CD4-positive, alpha-beta T cell (primary cell): ENCODE measurements around the gene RNASET2. TPM values are rescaled to one million over a fixed set of nuclear protein-coding genes. Genes with fewer than 3 reads are reported as not detected.

Experiments used
- ATAC-seq: fragments of 200-7000 bp; cut with Tn5 transposase; one replicate; pipeline ENCODE4 v1.10.0; 2022; ENCODE audit warnings: mild to moderate bottlenecking; ENCODE audit not compliant: poor library complexity
- CTCF ChIA-PET: fragments of 350-600 bp; sonication (Branson Sonifier 250); formaldehyde crosslinking; loops from one replicate; lab custom pipeline; 2021; ENCODE audit warnings: antibody characterized with exemption, inconsistent platforms; lab: Charles Lee
- POLR2A ChIA-PET: fragments of 350-600 bp; sonication (Branson Sonifier 250); formaldehyde crosslinking; loops from one replicate; lab custom pipeline; 2021; ENCODE audit warnings: antibody characterized with exemption, inconsistent platforms; lab: Charles Lee
- DNase-seq, 14 experiments: peaks; one replicate each; pipeline ENCODE4 v3.0.0-alpha.2; 2013 to 2020; ENCODE audit warnings: mixed read lengths in 2 of 14
- H3K27ac ChIP-seq, 2 donors: one replicate each; pipeline versions ENCODE4 v1.5.1 to v1.7.0; 2013; ENCODE audit warnings: low read length in 2 of 2, low read depth in 1 of 2, mild to moderate bottlenecking in 1 of 2
- H3K27me3 ChIP-seq, 2 experiments: 1 replicate in 1 of 2; 2 replicates in 1 of 2; pipeline versions ENCODE4 v1.6.1 to v1.7.0; 2013; ENCODE audit warnings: low read length in 2 of 2, control low read depth in 1 of 2, mild to moderate bottlenecking in 1 of 2, moderate library complexity in 1 of 2; ENCODE audit not compliant: insufficient read depth in 2 of 2, control insufficient read depth in 1 of 2
- H3K36me3 ChIP-seq: one replicate; pipeline ENCODE4 v1.6.1; 2013; ENCODE audit warnings: low read length, control low read depth; ENCODE audit not compliant: insufficient read depth
- H3K4me1 ChIP-seq: one replicate; pipeline ENCODE4 v1.6.1; 2013; ENCODE audit warnings: low read length, control low read depth; ENCODE audit not compliant: insufficient read depth
- H3K4me3 ChIP-seq: one replicate; pipeline ENCODE4 v1.5.1; 2013; ENCODE audit warnings: mild to moderate bottlenecking, low read length, moderate library complexity
- H3K9me3 ChIP-seq, 2 experiments: 1 replicate in 1 of 2; 2 replicates in 1 of 2; pipeline versions ENCODE4 v1.6.1 to v1.7.0; 2013; ENCODE audit warnings: low read length in 2 of 2, mild to moderate bottlenecking in 2 of 2, control low read depth in 1 of 2, moderate library complexity in 1 of 2; ENCODE audit not compliant: control insufficient read depth in 1 of 2, insufficient read depth in 1 of 2
- H3K27ac Mint-ChIP-seq: one replicate; pipeline ENCODE4 v1.8.0; 2020; ENCODE audit warnings: mixed read lengths
- H3K27me3 Mint-ChIP-seq: one replicate; pipeline ENCODE4 v1.8.0; 2021; ENCODE audit warnings: mixed read lengths
- H3K36me3 Mint-ChIP-seq: one replicate; pipeline ENCODE4 v1.8.0; 2021; ENCODE audit warnings: low read depth, mixed read lengths
- H3K4me1 Mint-ChIP-seq: one replicate; pipeline ENCODE4 v1.8.0; 2021; ENCODE audit warnings: low read depth, mixed read lengths
- H3K4me3 Mint-ChIP-seq: one replicate; pipeline ENCODE4 v1.8.0; 2020; ENCODE audit warnings: mild to moderate bottlenecking, mixed read lengths
- H3K9me3 Mint-ChIP-seq: one replicate; pipeline ENCODE4 v1.8.0; 2020; ENCODE audit warnings: mixed read lengths
- CTCF ChIP-seq: fragments of 200-600 bp; IDR thresholded peaks from one replicate; pipeline ENCODE4 v1.8.0; 2022; ENCODE audit warnings: antibody characterized with exemption, mild to moderate bottlenecking
- intact Hi-C, 2 experiments: fragments of 100-400 bp; cut with DNase I in 1 of 2; cut with micrococcal nuclease in 1 of 2; formaldehyde crosslinking; loops; one replicate each; pipeline versions ENCODE4 v1.15.1 to v1.9.0; 2023 to 2025; cut with DNase I, micrococcal nuclease
- total RNA-seq, 174 experiments: library from RNA in 2 of 174; stranded (reverse) in 2 of 174; gene quantifications; one replicate each; pipeline ENCODE4 v1.2.3 and lab custom pipeline; 2021 to 2026

The RNASET2 gene
- total RNA-seq, 2 experiments from 2014 or later, result 164 to 165 TPM

GRCh38 chr6:166928644-166929541 lies 27.5 kb downstream of the RNASET2 start:
- H3K4me1 ChIP-seq, result peaks cover 19% of the 10 kb centered on the region
- Mint-ChIP-seq H3K4me3 (no peak overlapping the region), H3K4me1 (peaks cover 9% of the 10 kb centered on the region), H3K27me3 (no peaks in the 10 kb centered on the region), H3K9me3 (no peaks in the 10 kb centered on the region), H3K27ac (peak overlapping the region; percentile 53), H3K36me3 (peaks cover 76% of the 10 kb centered on the region)
- no peaks in the 10 kb centered on the region for H3K27me3 ChIP-seq
- ChIA-PET POLR2A (no interaction called here), CTCF (interaction anchor here (1.1 kb wide), 1 partner anchor 61 kb away, joined by 4 read pairs; no protein-coding TSS in a partner anchor)
- no peak overlapping the region for H3K4me3 ChIP-seq
- H3K27ac ChIP-seq, result no peak overlapping the region
- H3K36me3 ChIP-seq, result peaks cover 76% of the 10 kb centered on the region
- no peaks in the 10 kb centered on the region for H3K9me3 ChIP-seq
- no peak for ATAC-seq
- DNase-seq, result no peak
- intact Hi-C loops, result no loop called here
- TF ChIP-seq CTCF, result no peak

DNA sequence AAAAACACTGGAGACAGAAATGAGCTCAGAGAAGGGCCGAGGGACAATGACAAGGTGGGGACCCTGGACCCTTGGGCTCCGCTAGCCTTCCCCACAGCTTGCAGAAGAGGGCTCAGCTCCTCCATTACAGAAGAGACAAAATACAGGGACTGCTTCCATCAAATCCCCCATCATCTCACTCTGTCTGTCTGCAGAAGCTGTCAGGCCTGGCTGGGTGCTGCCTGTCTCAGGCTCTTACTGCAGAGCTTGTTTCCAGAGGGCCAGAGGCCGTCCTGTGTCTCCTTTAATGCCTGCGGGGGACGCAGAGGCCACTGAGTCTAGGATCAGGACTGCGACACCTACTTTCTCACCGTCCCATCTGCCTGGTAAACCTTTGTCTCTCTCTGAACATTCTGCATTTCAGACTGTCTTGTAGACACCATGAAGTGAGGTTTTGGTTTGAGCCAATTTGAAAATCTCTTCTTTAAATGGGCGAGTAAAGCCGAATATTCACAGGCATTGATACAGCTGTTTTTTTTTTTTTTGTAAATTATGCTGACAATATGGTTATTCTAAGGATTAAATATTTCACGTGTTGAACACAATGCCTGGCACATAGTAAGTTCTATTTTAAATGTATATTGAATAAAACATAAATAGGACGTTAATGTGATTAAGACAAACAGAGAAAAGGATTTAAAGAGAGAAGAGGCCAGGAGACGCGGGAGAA lies 28.3 kb downstream of the RNASET2 start:
- no peak overlapping the region for H3K27ac ChIP-seq
- no peaks in the 10 kb centered on the region for H3K9me3 ChIP-seq
- Mint-ChIP-seq H3K4me1 (peaks cover 9% of the 10 kb centered on the region), H3K9me3 (no peaks in the 10 kb centered on the region), H3K4me3 (no peak overlapping the region), H3K27ac (peak overlapping the region; percentile 53), H3K27me3 (no peaks in the 10 kb centered on the region), H3K36me3 (peaks cover 68% of the 10 kb centered on the region)
- peaks cover 68% of the 10 kb centered on the region for H3K36me3 ChIP-seq
- no peak overlapping the region for H3K4me3 ChIP-seq
- H3K27me3 ChIP-seq, result no peaks in the 10 kb centered on the region
- CTCF ChIA-PET, result no interaction called here
- intact Hi-C loops, result no loop called here
- no peak for DNase-seq
- H3K4me1 ChIP-seq, result peaks cover 19% of the 10 kb centered on the region
- POLR2A ChIA-PET, result interaction anchor here (0.7 to 1.3 kb wide), 3 partner anchors 9 to 23 kb away, joined by 3 to 5 read pairs (median 3); no protein-coding TSS in a partner anchor
- no peak for TF ChIP-seq CTCF
- ATAC-seq, result no peak

GRCh38 chr6:166927240-166927934 lies 29.0 kb downstream of the RNASET2 start:
- no peaks in the 10 kb centered on the region for H3K27me3 Mint-ChIP-seq
- H3K27me3 ChIP-seq, result no peaks in the 10 kb centered on the region
- no peaks in the 10 kb centered on the region for H3K9me3 Mint-ChIP-seq
- H3K36me3 Mint-ChIP-seq, result peaks cover 61% of the 10 kb centered on the region
- peak overlapping the region; percentile 57 for H3K27ac Mint-ChIP-seq
- DNase-seq (no peak), ATAC-seq (no peak)
- H3K36me3 ChIP-seq, result peaks cover 61% of the 10 kb centered on the region
- intact Hi-C loops, result no loop called here
- H3K9me3 ChIP-seq, result no peaks in the 10 kb centered on the region
- H3K27ac ChIP-seq, result no peak overlapping the region
- H3K4me3 Mint-ChIP-seq, result no peak overlapping the region
- POLR2A ChIA-PET, result interaction anchor here (0.7 to 1.3 kb wide), 3 partner anchors 10 to 23 kb away, joined by 3 to 5 read pairs (median 3); no protein-coding TSS in a partner anchor
- CTCF ChIA-PET, result interaction anchor here (0.7 kb wide), 1 partner anchor 44 kb away, joined by 4 read pairs; no protein-coding TSS in a partner anchor
- TF ChIP-seq CTCF, result no peak
- H3K4me1 ChIP-seq, result peaks cover 14% of the 10 kb centered on the region
- H3K4me1 Mint-ChIP-seq, result peaks cover 9% of the 10 kb centered on the region
- H3K4me3 ChIP-seq, result no peak overlapping the region
